HepG2 (cell line): ENCODE measurements around the gene CD40. TPM values are rescaled to one million over a fixed set of nuclear protein-coding genes. Genes with fewer than 3 reads are reported as not detected.

Experiments used
- CHD4 ChIP-seq: fragments of 200-600 bp; sonication (generic); IDR thresholded peaks from 2 replicates; pipeline ENCODE4 v1.7.0; 2017; ENCODE audit warnings: mild to moderate bottlenecking, low read length, borderline replicate concordance
- DDIT3 ChIP-seq: sonication (generic); formaldehyde crosslinking; IDR thresholded peaks from 2 replicates; pipeline ENCODE4 v1.4.0; 2020; ENCODE audit warnings: mild to moderate bottlenecking, missing genetic modification reagents
- GATAD1 ChIP-seq: IDR thresholded peaks from 2 replicates; pipeline ENCODE4 v1.6.1; 2016; ENCODE audit warnings: missing genetic modification reagents, missing compliant biosample characterization
- GLMP ChIP-seq: sonication (generic); formaldehyde crosslinking; IDR thresholded peaks from 2 replicates; pipeline ENCODE4 v1.9.0; 2021; ENCODE audit warnings: missing genetic modification reagents, mild to moderate bottlenecking, borderline replicate concordance
- NCOA2 ChIP-seq: sonication (generic); formaldehyde crosslinking; IDR thresholded peaks from 2 replicates; pipeline ENCODE4 v1.8.0; 2022; ENCODE audit warnings: inconsistent platforms
- SMAD3 ChIP-seq: sonication (generic); formaldehyde crosslinking; IDR thresholded peaks from 2 replicates; pipeline ENCODE4 v1.4.0; 2020; ENCODE audit warnings: missing genetic modification reagents
- SP1 ChIP-seq, 2 experiments: fragments of 450-650 bp in 1 of 2; sonication (generic) in 1 of 2; formaldehyde crosslinking in 1 of 2; IDR thresholded peaks; 2 replicates each; pipeline versions ENCODE4 v1.4.0 to v1.6.1; 2016 to 2020; ENCODE audit warnings: missing genetic modification reagents in 1 of 2
- SPEN ChIP-seq: sonication (generic); formaldehyde crosslinking; IDR thresholded peaks from 2 replicates; pipeline ENCODE4 v1.5.1; 2020; ENCODE audit warnings: low read depth, mild to moderate bottlenecking, missing genetic modification reagents
- TAF1 ChIP-seq: sonication (generic); formaldehyde crosslinking; IDR thresholded peaks from 2 replicates; pipeline ENCODE4 v1.4.0; 2020; ENCODE audit warnings: missing genetic modification reagents
- TBX3 ChIP-seq: fragments of 450-650 bp; IDR thresholded peaks from 2 replicates; pipeline ENCODE4 v1.6.1; 2017; ENCODE audit warnings: antibody characterized with exemption, mild to moderate bottlenecking, inconsistent platforms, borderline replicate concordance
- TEAD2 ChIP-seq: sonication (generic); formaldehyde crosslinking; IDR thresholded peaks from 2 replicates; pipeline ENCODE4 v1.9.0; 2021; ENCODE audit warnings: missing genetic modification reagents
- UBTF ChIP-seq: sonication (generic); formaldehyde crosslinking; IDR thresholded peaks from 2 replicates; pipeline ENCODE4 v1.4.0; 2020; ENCODE audit warnings: mild to moderate bottlenecking, missing genetic modification reagents
- ZNF512 ChIP-seq: sonication (generic); formaldehyde crosslinking; IDR thresholded peaks from 2 replicates; pipeline ENCODE4 v1.4.0; 2020; ENCODE audit warnings: mild to moderate bottlenecking, missing genetic modification reagents
- ZNF670 ChIP-seq: sonication (generic); formaldehyde crosslinking; IDR thresholded peaks from 2 replicates; pipeline ENCODE4 v1.8.0; 2022; ENCODE audit warnings: mild to moderate bottlenecking, missing genetic modification reagents, borderline replicate concordance
- polyA plus RNA-seq, 8 experiments: library from polyadenylated mRNA; depleted of rRNA in 3 of 8; stranded (reverse) in 7 of 8; unstranded in 1 of 8; fragments of >200 nt; fragmentation: Illumina TruSeq in 4 of 8; extraction: Trizol in 4 of 8; gene quantifications; 2 replicates each; pipeline versions ENCODE4 v1.2.1 to v1.2.3, GENCODE V29; 2011 to 2016; ENCODE audit warnings: low read depth in 4 of 8, missing spikeins in 1 of 8, mixed read lengths in 1 of 8; ENCODE audit not compliant: insufficient read depth in 1 of 8
- total RNA-seq, 5 experiments: library from RNA; depleted of rRNA; stranded (reverse); fragments of >200 nt; fragmentation: Illumina TruSeq; extraction: Trizol; gene quantifications; 2 replicates each; pipeline ENCODE4 v1.2.3, GENCODE V29; 2016; ENCODE audit warnings: low read depth in 1 of 5
- TF ChIP-seq, protein P1 (sequence below): sonication (generic); formaldehyde crosslinking; IDR thresholded peaks from 2 replicates; pipeline ENCODE4 v1.5.0; 2020; ENCODE audit warnings: missing genetic modification reagents
- TF ChIP-seq, protein P2 (sequence below): sonication (generic); formaldehyde crosslinking; IDR thresholded peaks from 2 replicates; pipeline ENCODE4 v1.4.0; 2020; ENCODE audit warnings: mild to moderate bottlenecking, missing genetic modification reagents
- TF ChIP-seq, protein P3 (sequence below): sonication (generic); formaldehyde crosslinking; IDR thresholded peaks from 2 replicates; pipeline ENCODE4 v1.4.0; 2020; ENCODE audit warnings: mild to moderate bottlenecking, missing genetic modification reagents

The CD40 gene
- total and polyA plus RNA-seq, 2 of the 13 experiments (the other 11 are each of a cell fraction or from before 2014, with no cell fraction given): 4.6 to 13.4 TPM

DNA sequence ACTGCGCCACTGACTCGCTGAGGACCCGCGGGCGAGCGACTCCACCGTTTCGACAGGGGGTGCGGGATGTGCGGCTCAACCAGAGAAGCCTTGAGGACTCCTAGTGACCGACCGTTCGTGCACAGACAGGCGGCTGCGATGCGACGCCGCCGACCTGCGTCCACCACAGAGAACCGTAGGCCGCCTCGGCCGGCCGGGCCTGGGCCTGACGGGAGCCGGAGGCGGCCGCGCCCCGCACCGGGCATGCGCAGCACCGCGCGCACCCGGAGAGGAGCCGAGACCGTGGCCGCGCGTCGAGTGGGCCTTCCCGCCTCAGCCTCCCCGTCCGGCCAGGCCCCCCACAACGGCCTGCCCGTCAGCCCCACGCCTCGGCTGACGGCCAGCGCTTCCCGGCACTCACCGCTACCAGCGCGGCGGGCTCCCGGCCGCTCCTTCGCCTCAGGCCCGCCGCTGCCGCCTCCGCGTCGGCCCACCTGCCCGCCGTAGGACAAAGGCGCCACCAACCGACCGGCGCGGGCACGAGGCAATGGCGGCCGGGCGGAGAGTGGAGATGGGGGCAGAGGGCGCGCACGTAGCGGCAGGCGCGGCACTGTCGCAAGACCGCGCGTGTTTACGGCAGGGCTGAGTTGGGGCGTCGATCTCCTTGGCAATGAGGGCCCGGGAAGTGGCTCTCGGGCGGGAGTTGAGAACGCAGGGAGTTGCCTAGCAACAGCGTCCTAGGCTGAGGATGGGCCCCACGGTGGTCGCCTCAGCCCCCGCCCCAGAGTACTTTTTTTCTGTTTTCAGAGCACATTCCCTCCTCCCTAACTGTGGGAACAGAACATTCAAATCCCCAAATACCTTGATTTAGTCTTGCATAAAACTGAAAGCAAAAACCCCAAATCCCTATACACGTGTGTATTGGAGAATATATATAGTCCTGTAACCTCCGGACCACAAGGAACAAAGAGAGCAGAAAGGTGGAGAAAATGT is 28.4 kb upstream of the CD40 start, which contains the start of gene NCOA5 (continued):
- peak; percentile 98 for TF ChIP-seq UBTF (CRISPR knock-in tag)
- TF ChIP-seq, protein P1, sequence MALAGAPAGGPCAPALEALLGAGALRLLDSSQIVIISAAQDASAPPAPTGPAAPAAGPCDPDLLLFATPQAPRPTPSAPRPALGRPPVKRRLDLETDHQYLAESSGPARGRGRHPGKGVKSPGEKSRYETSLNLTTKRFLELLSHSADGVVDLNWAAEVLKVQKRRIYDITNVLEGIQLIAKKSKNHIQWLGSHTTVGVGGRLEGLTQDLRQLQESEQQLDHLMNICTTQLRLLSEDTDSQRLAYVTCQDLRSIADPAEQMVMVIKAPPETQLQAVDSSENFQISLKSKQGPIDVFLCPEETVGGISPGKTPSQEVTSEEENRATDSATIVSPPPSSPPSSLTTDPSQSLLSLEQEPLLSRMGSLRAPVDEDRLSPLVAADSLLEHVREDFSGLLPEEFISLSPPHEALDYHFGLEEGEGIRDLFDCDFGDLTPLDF (CRISPR knock-in tag): peak; percentile 97
- 0 out of 2 replicates have a peak, but pooled peaks have one; percentile 33 for TF ChIP-seq DDIT3 (CRISPR knock-in tag)
- TF ChIP-seq, protein P2, sequence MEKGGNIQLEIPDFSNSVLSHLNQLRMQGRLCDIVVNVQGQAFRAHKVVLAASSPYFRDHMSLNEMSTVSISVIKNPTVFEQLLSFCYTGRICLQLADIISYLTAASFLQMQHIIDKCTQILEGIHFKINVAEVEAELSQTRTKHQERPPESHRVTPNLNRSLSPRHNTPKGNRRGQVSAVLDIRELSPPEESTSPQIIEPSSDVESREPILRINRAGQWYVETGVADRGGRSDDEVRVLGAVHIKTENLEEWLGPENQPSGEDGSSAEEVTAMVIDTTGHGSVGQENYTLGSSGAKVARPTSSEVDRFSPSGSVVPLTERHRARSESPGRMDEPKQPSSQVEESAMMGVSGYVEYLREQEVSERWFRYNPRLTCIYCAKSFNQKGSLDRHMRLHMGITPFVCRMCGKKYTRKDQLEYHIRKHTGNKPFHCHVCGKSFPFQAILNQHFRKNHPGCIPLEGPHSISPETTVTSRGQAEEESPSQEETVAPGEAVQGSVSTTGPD: no peak
- peak; percentile 87; the same call in 1 of the 2 replicates for TF ChIP-seq TEAD2
- no peak for TF ChIP-seq SP1 (IDR thresholded peaks at IDR 0.05)
- peak; percentile 82 for TF ChIP-seq SP1 (CRISPR knock-in tag; IDR thresholded peaks at IDR 0.05)
- TF ChIP-seq SMAD3 (CRISPR knock-in tag): peak; percentile 23; the same call in 1 of the 2 replicates
- peak; percentile 45; the same call in 1 of the 2 replicates for TF ChIP-seq NCOA2 (CRISPR knock-in tag)
- peak; percentile 99 for TF ChIP-seq SPEN (CRISPR knock-in tag)
- no peak for TF ChIP-seq TBX3
- TF ChIP-seq ZNF512: no peak
- peak; percentile 94 for TF ChIP-seq GATAD1 (CRISPR knock-in tag)
- TF ChIP-seq TAF1: peak; percentile 97
- TF ChIP-seq ZNF670 (CRISPR knock-in tag): peak; percentile 87; the same call in 1 of the 2 replicates
- no peak for TF ChIP-seq CHD4
- TF ChIP-seq, protein P3, sequence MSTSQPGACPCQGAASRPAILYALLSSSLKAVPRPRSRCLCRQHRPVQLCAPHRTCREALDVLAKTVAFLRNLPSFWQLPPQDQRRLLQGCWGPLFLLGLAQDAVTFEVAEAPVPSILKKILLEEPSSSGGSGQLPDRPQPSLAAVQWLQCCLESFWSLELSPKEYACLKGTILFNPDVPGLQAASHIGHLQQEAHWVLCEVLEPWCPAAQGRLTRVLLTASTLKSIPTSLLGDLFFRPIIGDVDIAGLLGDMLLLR (CRISPR knock-in tag): peak; percentile 96
- peak; percentile 2; the same call in 1 of the 2 replicates for TF ChIP-seq GLMP (CRISPR knock-in tag)
